HepG2 (cell line): ENCODE data around the gene CABLES1. TPM values are rescaled to one million over a fixed set of nuclear protein-coding genes. Genes with fewer than 3 reads are reported as not detected.

ENCODE experiments used
- CC2D1A ChIP-seq: sonication (generic); formaldehyde crosslinking; IDR thresholded peaks from 2 replicates; pipeline ENCODE4 v1.8.1; 2023; ENCODE audit warnings: mild to moderate bottlenecking, missing genetic modification reagents
- ELF1 ChIP-seq: sonication (generic); formaldehyde crosslinking; IDR thresholded peaks from 2 replicates; pipeline ENCODE4 v1.4.0; 2020; ENCODE audit warnings: missing genetic modification reagents
- EP300 ChIP-seq, 3 experiments: sonication (generic) in 1 of 3; formaldehyde crosslinking in 1 of 3; IDR thresholded peaks; 2 replicates each; pipeline versions ENCODE4 v1.5.1 to v1.6.1; 2011 to 2020; ENCODE audit warnings: low read depth in 2 of 3, low read length in 2 of 3, borderline replicate concordance in 1 of 3, improper control_type of control experiment in 1 of 3, mild to moderate bottlenecking in 1 of 3, missing genetic modification reagents in 1 of 3, moderate library complexity in 1 of 3
- FOXP1 ChIP-seq, 2 experiments: fragments of 450-650 bp in 1 of 2; IDR thresholded peaks; 2 replicates each; pipeline ENCODE4 v1.6.1; 2017 to 2018; ENCODE audit warnings: antibody characterized with exemption in 1 of 2
- GABPA ChIP-seq, 2 experiments: IDR thresholded peaks; 2 replicates each; pipeline ENCODE4 v1.6.1; 2011 to 2016; ENCODE audit warnings: low read depth in 2 of 2, low read length in 1 of 2, missing biosample characterization in 1 of 2, missing genetic modification characterization in 1 of 2
- GABPB1 ChIP-seq: IDR thresholded peaks from 2 replicates; pipeline ENCODE4 v1.6.1; 2016; ENCODE audit warnings: mild to moderate bottlenecking, missing genetic modification reagents, moderate library complexity, missing compliant biosample characterization
- HDAC2 ChIP-seq: sonication (generic); formaldehyde crosslinking; IDR thresholded peaks from 2 replicates; pipeline ENCODE4 v1.4.0; 2020; ENCODE audit warnings: missing genetic modification reagents
- RAD21 ChIP-seq: fragments of 450-650 bp; formaldehyde crosslinking; IDR thresholded peaks from 2 replicates; pipeline ENCODE4 v1.5.0; 2020; ENCODE audit warnings: mild to moderate bottlenecking
- STAG1 ChIP-seq: sonication (generic); formaldehyde crosslinking; IDR thresholded peaks from 2 replicates; pipeline ENCODE4 v1.4.0; 2020; ENCODE audit warnings: missing genetic modification reagents
- TARDBP ChIP-seq: sonication (generic); formaldehyde crosslinking; IDR thresholded peaks from 2 replicates; pipeline ENCODE4 v1.8.0; 2022; ENCODE audit warnings: mild to moderate bottlenecking, missing genetic modification reagents
- ZBTB7A ChIP-seq: sonication (generic); formaldehyde crosslinking; IDR thresholded peaks from 2 replicates; pipeline ENCODE4 v1.8.0; 2022; ENCODE audit warnings: mild to moderate bottlenecking, missing genetic modification reagents
- ZNF460 ChIP-seq: sonication (generic); formaldehyde crosslinking; IDR thresholded peaks from 2 replicates; pipeline ENCODE4 v1.5.1; 2020; ENCODE audit warnings: missing genetic modification reagents, mild to moderate bottlenecking, borderline replicate concordance
- ZNF775 ChIP-seq: sonication (generic); formaldehyde crosslinking; IDR thresholded peaks from 2 replicates; pipeline ENCODE4 v1.4.0; 2020; ENCODE audit warnings: missing genetic modification reagents, mild to moderate bottlenecking, moderate library complexity, borderline replicate concordance
- ZZZ3 ChIP-seq: sonication (generic); formaldehyde crosslinking; IDR thresholded peaks from 2 replicates; pipeline ENCODE4 v1.4.0; 2020; ENCODE audit warnings: missing genetic modification reagents, mild to moderate bottlenecking, borderline replicate concordance
- polyA plus RNA-seq, 8 experiments: library from polyadenylated mRNA; depleted of rRNA in 3 of 8; stranded (reverse) in 7 of 8; unstranded in 1 of 8; fragments of >200 nt; fragmentation: Illumina TruSeq in 4 of 8; extraction: Trizol in 4 of 8; gene quantifications; 2 replicates each; pipeline versions ENCODE4 v1.2.1 to v1.2.3, GENCODE V29; 2011 to 2016; ENCODE audit warnings: low read depth in 4 of 8, missing spikeins in 1 of 8, mixed read lengths in 1 of 8; ENCODE audit not compliant: insufficient read depth in 1 of 8
- total RNA-seq, 5 experiments: library from RNA; depleted of rRNA; stranded (reverse); fragments of >200 nt; fragmentation: Illumina TruSeq; extraction: Trizol; gene quantifications; 2 replicates each; pipeline ENCODE4 v1.2.3, GENCODE V29; 2016; ENCODE audit warnings: low read depth in 1 of 5
- TF ChIP-seq, protein P1 (sequence below): sonication (generic); formaldehyde crosslinking; IDR thresholded peaks from 2 replicates; pipeline ENCODE4 v1.4.0; 2020; ENCODE audit warnings: missing genetic modification reagents
- TF ChIP-seq, protein P2 (sequence below): sonication (generic); formaldehyde crosslinking; IDR thresholded peaks from 2 replicates; pipeline ENCODE4 v1.4.0; 2020; ENCODE audit warnings: mild to moderate bottlenecking, missing genetic modification reagents
- TF ChIP-seq, protein P3 (sequence below): sonication (generic); formaldehyde crosslinking; IDR thresholded peaks from 2 replicates; pipeline ENCODE4 v1.4.0; 2020; ENCODE audit warnings: missing genetic modification reagents
- TF ChIP-seq, protein P4 (sequence below): sonication (generic); formaldehyde crosslinking; IDR thresholded peaks from 2 replicates; pipeline ENCODE4 v1.9.0; 2022; ENCODE audit warnings: low read depth, missing genetic modification reagents
- TF ChIP-seq, protein P5 (sequence below): sonication (generic); formaldehyde crosslinking; IDR thresholded peaks from 2 replicates; pipeline ENCODE4 v1.5.1; 2020; ENCODE audit warnings: missing genetic modification reagents, mild to moderate bottlenecking, borderline replicate concordance
- TF ChIP-seq, protein P6 (sequence below): sonication (generic); formaldehyde crosslinking; conservative IDR thresholded peaks from 2 replicates; pipeline ENCODE4 v1.4.0; 2020; ENCODE audit warnings: mild to moderate bottlenecking, missing genetic modification reagents, moderate library complexity

The CABLES1 gene
- total and polyA plus RNA-seq, 2 of the 13 experiments (the other 11 are each of a cell fraction or from before 2014, with no cell fraction given): 14.7 to 25.8 TPM

DNA sequence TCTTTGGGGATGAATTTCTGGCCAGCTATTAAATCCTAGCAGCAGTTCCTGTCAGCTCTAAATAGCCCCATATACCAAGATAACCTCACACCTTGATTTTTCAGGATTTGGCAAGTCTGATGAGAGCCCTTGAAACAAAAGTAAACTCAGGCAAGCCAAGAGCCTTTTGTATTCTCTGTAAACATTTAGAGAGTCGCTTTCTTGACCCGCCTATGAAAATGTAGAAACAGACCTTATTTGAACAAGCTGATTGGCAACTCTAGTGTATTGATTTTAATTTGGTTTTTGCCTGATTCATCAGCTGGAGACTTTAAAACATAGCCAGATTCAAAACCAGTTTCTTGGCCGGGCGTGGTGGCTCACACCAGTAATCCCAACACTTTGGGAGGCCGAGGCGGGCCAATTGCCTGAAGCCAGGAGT lies 43.4 kb downstream of the CABLES1 start (continued):
- no peak for TF ChIP-seq GABPA (IDR thresholded peaks at IDR 0.05; ENCODE audit: low read depth, low read length)
- no peak for TF ChIP-seq GABPA (CRISPR knock-in tag; IDR thresholded peaks at IDR 0.05; ENCODE audit: low read depth)
- TF ChIP-seq, protein P1, sequence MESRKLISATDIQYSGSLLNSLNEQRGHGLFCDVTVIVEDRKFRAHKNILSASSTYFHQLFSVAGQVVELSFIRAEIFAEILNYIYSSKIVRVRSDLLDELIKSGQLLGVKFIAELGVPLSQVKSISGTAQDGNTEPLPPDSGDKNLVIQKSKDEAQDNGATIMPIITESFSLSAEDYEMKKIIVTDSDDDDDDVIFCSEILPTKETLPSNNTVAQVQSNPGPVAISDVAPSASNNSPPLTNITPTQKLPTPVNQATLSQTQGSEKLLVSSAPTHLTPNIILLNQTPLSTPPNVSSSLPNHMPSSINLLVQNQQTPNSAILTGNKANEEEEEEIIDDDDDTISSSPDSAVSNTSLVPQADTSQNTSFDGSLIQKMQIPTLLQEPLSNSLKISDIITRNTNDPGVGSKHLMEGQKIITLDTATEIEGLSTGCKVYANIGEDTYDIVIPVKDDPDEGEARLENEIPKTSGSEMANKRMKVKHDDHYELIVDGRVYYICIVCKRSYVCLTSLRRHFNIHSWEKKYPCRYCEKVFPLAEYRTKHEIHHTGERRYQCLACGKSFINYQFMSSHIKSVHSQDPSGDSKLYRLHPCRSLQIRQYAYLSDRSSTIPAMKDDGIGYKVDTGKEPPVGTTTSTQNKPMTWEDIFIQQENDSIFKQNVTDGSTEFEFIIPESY (CRISPR knock-in tag): no peak
- peak; percentile 37; the same call in 1 of the 2 replicates for TF ChIP-seq ZNF460 (CRISPR knock-in tag)
- no peak for TF ChIP-seq CC2D1A (CRISPR knock-in tag)
- TF ChIP-seq, protein P2, sequence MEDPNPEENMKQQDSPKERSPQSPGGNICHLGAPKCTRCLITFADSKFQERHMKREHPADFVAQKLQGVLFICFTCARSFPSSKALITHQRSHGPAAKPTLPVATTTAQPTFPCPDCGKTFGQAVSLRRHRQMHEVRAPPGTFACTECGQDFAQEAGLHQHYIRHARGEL (CRISPR knock-in tag): no peak
- no peak for TF ChIP-seq ZNF775 (CRISPR knock-in tag)
- no peak for TF ChIP-seq HDAC2
- TF ChIP-seq EP300 (IDR thresholded peaks at IDR 0.05; ENCODE audit: low read depth in 2 of 2, low read length in 2 of 2): no peak
- no peak for TF ChIP-seq EP300 (CRISPR knock-in tag; IDR thresholded peaks at IDR 0.05; ENCODE audit: borderline replicate concordance)
- no peak for TF ChIP-seq ZBTB7A
- TF ChIP-seq ZZZ3: no peak
- no peak for TF ChIP-seq TARDBP (CRISPR knock-in tag)
- TF ChIP-seq, protein P3, sequence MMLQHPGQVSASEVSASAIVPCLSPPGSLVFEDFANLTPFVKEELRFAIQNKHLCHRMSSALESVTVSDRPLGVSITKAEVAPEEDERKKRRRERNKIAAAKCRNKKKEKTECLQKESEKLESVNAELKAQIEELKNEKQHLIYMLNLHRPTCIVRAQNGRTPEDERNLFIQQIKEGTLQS (CRISPR knock-in tag): no peak
- TF ChIP-seq, protein P4, sequence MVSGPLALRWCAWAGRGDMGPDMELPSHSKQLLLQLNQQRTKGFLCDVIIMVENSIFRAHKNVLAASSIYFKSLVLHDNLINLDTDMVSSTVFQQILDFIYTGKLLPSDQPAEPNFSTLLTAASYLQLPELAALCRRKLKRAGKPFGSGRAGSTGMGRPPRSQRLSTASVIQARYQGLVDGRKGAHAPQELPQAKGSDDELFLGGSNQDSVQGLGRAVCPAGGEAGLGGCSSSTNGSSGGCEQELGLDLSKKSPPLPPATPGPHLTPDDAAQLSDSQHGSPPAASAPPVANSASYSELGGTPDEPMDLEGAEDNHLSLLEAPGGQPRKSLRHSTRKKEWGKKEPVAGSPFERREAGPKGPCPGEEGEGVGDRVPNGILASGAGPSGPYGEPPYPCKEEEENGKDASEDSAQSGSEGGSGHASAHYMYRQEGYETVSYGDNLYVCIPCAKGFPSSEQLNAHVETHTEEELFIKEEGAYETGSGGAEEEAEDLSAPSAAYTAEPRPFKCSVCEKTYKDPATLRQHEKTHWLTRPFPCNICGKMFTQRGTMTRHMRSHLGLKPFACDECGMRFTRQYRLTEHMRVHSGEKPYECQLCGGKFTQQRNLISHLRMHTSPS (CRISPR knock-in tag): no peak
- TF ChIP-seq, protein P5, sequence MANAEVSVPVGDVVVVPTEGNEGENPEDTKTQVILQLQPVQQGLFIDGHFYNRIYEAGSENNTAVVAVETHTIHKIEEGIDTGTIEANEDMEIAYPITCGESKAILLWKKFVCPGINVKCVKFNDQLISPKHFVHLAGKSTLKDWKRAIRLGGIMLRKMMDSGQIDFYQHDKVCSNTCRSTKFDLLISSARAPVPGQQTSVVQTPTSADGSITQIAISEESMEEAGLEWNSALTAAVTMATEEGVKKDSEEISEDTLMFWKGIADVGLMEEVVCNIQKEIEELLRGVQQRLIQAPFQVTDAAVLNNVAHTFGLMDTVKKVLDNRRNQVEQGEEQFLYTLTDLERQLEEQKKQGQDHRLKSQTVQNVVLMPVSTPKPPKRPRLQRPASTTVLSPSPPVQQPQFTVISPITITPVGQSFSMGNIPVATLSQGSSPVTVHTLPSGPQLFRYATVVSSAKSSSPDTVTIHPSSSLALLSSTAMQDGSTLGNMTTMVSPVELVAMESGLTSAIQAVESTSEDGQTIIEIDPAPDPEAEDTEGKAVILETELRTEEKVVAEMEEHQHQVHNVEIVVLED (CRISPR knock-in tag): no peak
- TF ChIP-seq, protein P6, sequence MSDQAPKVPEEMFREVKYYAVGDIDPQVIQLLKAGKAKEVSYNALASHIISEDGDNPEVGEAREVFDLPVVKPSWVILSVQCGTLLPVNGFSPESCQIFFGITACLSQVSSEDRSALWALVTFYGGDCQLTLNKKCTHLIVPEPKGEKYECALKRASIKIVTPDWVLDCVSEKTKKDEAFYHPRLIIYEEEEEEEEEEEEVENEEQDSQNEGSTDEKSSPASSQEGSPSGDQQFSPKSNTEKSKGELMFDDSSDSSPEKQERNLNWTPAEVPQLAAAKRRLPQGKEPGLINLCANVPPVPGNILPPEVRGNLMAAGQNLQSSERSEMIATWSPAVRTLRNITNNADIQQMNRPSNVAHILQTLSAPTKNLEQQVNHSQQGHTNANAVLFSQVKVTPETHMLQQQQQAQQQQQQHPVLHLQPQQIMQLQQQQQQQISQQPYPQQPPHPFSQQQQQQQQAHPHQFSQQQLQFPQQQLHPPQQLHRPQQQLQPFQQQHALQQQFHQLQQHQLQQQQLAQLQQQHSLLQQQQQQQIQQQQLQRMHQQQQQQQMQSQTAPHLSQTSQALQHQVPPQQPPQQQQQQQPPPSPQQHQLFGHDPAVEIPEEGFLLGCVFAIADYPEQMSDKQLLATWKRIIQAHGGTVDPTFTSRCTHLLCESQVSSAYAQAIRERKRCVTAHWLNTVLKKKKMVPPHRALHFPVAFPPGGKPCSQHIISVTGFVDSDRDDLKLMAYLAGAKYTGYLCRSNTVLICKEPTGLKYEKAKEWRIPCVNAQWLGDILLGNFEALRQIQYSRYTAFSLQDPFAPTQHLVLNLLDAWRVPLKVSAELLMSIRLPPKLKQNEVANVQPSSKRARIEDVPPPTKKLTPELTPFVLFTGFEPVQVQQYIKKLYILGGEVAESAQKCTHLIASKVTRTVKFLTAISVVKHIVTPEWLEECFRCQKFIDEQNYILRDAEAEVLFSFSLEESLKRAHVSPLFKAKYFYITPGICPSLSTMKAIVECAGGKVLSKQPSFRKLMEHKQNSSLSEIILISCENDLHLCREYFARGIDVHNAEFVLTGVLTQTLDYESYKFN (CRISPR knock-in tag): 0 out of 2 replicates have a peak, but pooled peaks have one; percentile 22
- no peak for TF ChIP-seq GABPB1 (CRISPR knock-in tag)
- no peak for TF ChIP-seq STAG1
- TF ChIP-seq ELF1: no peak
- no peak for TF ChIP-seq FOXP1 (IDR thresholded peaks at IDR 0.05)
- peak; percentile 63; the same call in 1 of the 2 replicates for TF ChIP-seq FOXP1 (CRISPR knock-in tag; IDR thresholded peaks at IDR 0.05)
- TF ChIP-seq RAD21 (CRISPR knock-in tag): no peak
